Tibial artery (tissue), 4 donors: ENCODE data around the gene LAMB2.

Experiments
- DNase-seq, 2 donors: peaks; one replicate each; pipeline ENCODE4 v3.0.0-alpha.2; 2019
- H3K27ac ChIP-seq, 2 donors: fragments of 200-600 bp; sonication (generic) in 1 of 2; 1 replicate in 1 of 2; 2 replicates in 1 of 2; pipeline ENCODE4 v1.5.1; 2018 to 2019; ENCODE audit warnings: mild to moderate bottlenecking in 1 of 2
- H3K27me3 ChIP-seq, 2 donors: fragments of 200-600 bp; sonication (generic) in 1 of 2; one replicate each; pipeline versions ENCODE4 v1.5.1 to v1.6.0; 2016 to 2019
- H3K36me3 ChIP-seq, 3 donors: fragments of 200-600 bp; sonication (generic) in 2 of 3; one replicate each; pipeline ENCODE4 v1.5.1; 2016 to 2019; ENCODE audit warnings: mild to moderate bottlenecking in 2 of 3
- H3K4me1 ChIP-seq, 4 donors: fragments of 200-600 bp; sonication (generic) in 2 of 4; 1 replicate in 3 of 4; 2 replicates in 1 of 4; pipeline ENCODE4 v1.5.1; 2016 to 2019
- H3K4me3 ChIP-seq, 2 donors: fragments of 200-600 bp; sonication (generic) in 1 of 2; 1 replicate in 1 of 2; 2 replicates in 1 of 2; pipeline ENCODE4 v1.5.1; 2018 to 2019; ENCODE audit warnings: mild to moderate bottlenecking in 2 of 2
- H3K9me3 ChIP-seq, 3 donors: fragments of 200-600 bp; sonication (generic) in 1 of 3; one replicate each; pipeline ENCODE4 v1.5.1; 2016 to 2019
- intact Hi-C: fragments of 100-400 bp; cut with DNase I; formaldehyde crosslinking; loops from one replicate; pipeline ENCODE4 v1.15.0; 2023; ENCODE audit warnings: low total_unique reads
- TF ChIP-seq, protein P1 (sequence below), 2 experiments: fragments of 200-600 bp in 1 of 2; fragments of 450-650 bp in 1 of 2; IDR thresholded peaks; one replicate each; pipeline ENCODE4 v1.5.1; 2017 to 2019; ENCODE audit warnings: antibody characterized with exemption in 2 of 2, mild to moderate bottlenecking in 1 of 2, moderate library complexity in 1 of 2

Gene LAMB2

DNA sequence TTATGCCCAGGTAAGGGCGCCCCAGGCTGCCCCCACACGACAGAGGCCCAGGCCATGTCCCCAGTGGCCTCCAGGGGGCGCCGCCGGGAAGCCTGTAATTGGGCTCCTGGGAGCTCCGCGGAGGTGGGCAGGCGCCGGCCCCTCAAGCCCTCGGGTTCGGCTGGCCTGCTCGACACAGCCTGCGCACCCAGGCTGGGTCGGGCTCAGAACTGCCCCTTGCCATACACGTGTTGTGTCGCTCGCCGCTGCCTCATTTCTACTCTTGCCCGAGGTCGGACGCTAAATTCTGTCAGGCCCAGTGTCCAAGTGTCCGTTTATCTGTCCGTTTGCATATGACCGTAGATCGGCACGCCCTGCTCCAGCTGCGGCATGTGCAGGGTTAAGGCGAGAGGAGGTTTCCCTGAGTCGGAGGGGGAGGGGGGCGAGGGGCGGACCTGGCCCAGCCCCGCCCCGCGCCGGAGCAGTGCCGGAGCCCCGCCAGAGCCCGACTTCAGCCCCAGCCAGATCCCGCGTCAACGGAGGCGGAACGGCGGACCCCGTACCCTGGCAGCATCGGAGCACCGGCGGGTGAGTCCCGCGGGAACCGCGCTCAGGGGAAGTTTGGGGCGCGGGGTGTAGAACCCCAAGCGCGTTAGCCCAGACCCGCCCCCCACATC, 38.4 kb upstream of the LAMB2 start, which contains the start of gene KLHDC8B:
Gene KLHDC8B (plus strand): TSS at position 480 of the 656 bp plus-strand sequence. CDS start 1,172 bp downstream, outside the sequence.
- H3K4me3 ChIP-seq: peak within 1 kb of the TSS; percentile 85 to 88
- no peaks in the 10 kb centered on the region for H3K9me3 ChIP-seq
- peak within 1 kb of the TSS; percentile 91 to 97 for H3K27ac ChIP-seq
- peak; percentile 81 to 91 for DNase-seq
- H3K4me1 ChIP-seq: peaks cover 0 to 51% (median 44%) of the 10 kb centered on the region in 4 donors
- H3K36me3 ChIP-seq: peaks cover 8 to 23% (median 17%) of the 10 kb centered on the region in 3 donors
- intact Hi-C loops: loop anchor here (5.0 to 10.0 kb wide), 3 partner anchors 106 to 281 kb away; partner anchors contain the start of gene C3orf62
- H3K27me3 ChIP-seq: no peaks in the 10 kb centered on the region
- TF ChIP-seq, protein P1, sequence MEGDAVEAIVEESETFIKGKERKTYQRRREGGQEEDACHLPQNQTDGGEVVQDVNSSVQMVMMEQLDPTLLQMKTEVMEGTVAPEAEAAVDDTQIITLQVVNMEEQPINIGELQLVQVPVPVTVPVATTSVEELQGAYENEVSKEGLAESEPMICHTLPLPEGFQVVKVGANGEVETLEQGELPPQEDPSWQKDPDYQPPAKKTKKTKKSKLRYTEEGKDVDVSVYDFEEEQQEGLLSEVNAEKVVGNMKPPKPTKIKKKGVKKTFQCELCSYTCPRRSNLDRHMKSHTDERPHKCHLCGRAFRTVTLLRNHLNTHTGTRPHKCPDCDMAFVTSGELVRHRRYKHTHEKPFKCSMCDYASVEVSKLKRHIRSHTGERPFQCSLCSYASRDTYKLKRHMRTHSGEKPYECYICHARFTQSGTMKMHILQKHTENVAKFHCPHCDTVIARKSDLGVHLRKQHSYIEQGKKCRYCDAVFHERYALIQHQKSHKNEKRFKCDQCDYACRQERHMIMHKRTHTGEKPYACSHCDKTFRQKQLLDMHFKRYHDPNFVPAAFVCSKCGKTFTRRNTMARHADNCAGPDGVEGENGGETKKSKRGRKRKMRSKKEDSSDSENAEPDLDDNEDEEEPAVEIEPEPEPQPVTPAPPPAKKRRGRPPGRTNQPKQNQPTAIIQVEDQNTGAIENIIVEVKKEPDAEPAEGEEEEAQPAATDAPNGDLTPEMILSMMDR (IDR thresholded peaks at IDR 0.05): peak; percentile 93 to 97

DNA sequence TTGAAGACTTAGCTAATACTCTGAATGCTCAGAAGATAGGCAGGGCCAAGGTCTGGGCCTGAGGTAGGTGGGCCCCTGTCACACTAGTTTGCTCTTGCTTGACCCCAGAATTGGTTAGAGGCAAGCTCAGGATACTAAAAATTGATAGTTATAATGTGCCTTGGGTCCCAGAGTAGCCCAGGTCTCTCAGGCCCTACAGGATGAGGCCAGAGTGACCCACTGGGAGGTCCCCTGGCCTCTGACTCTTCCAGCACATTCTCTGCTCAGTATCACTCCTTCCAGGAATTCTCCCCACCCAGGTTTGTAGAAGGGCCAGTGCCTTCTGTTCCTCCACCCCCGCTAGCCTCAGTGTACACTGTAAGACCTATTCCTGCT, 37.9 kb upstream of the LAMB2 start:
- TF ChIP-seq, protein P1 (IDR thresholded peaks at IDR 0.05): no peak
- H3K36me3 ChIP-seq: peaks cover 8 to 18% (median 12%) of the 10 kb centered on the region in 3 donors
- peak overlapping the region; percentile 85 to 88 for H3K4me3 ChIP-seq
- no peak for DNase-seq
- H3K9me3 ChIP-seq: no peaks in the 10 kb centered on the region
- intact Hi-C loops: loop anchor here (5.0 to 10.0 kb wide), 3 partner anchors 107 to 282 kb away; partner anchors contain the start of gene C3orf62
- H3K27ac ChIP-seq: peak overlapping the region; percentile 91 to 97
- H3K27me3 ChIP-seq: no peaks in the 10 kb centered on the region
- peaks cover 0 to 52% (median 44%) of the 10 kb centered on the region in 4 donors for H3K4me1 ChIP-seq

DNA sequence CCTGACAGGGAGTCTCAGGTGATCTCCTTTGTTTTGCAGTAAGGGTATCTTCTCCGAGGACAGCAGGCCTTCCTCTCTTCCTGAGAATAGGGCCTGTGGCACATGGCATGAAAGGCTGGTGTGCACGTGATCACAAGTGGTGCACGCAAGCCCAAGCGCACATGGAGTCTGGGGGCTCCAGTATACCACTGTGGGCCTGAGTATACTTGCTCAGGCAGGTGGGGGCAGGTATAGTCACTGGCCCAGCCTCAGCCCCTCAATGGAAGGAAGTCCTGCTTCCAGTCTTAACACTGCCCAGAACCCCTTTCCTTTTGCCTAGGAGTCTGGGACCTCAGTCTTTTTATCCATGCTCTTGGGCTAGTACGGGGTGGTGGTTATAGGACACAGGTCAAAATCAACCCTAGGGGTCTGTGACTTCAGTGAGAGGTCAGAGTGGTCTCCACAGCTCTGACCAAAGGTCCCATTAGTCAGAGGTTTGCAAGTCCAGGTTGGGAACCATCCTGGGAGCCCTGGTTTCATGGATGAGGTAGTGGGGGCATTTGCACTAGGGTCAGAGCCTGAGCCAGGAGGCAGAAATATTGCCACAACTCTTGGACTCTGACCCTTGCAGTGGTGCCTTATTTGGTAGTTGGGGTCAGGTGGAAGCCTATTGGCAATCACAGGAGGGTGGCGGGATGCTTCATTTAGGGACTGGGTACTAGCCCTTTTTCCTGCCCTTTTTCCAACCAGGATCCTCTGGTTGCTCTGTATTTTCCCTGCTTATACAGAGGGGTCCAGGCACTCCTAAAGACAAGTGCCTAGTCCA, 34.1 kb upstream of the LAMB2 start:
- Histone ChIP-seq H3K4me1 (peaks cover 0 to 33% (median 28%) of the 10 kb centered on the region in 4 donors), H3K36me3 (peaks cover 7 to 23% (median 23%) of the 10 kb centered on the region in 3 donors), H3K4me3 (peak overlapping the region; percentile 72 to 89), H3K27me3 (no peaks in the 10 kb centered on the region), H3K27ac (peak overlapping the region; percentile 86 to 94), H3K9me3 (no peaks in the 10 kb centered on the region)
- no peak for DNase-seq
- intact Hi-C loops: no loop called here
- TF ChIP-seq, protein P1 (IDR thresholded peaks at IDR 0.05): no peak

DNA sequence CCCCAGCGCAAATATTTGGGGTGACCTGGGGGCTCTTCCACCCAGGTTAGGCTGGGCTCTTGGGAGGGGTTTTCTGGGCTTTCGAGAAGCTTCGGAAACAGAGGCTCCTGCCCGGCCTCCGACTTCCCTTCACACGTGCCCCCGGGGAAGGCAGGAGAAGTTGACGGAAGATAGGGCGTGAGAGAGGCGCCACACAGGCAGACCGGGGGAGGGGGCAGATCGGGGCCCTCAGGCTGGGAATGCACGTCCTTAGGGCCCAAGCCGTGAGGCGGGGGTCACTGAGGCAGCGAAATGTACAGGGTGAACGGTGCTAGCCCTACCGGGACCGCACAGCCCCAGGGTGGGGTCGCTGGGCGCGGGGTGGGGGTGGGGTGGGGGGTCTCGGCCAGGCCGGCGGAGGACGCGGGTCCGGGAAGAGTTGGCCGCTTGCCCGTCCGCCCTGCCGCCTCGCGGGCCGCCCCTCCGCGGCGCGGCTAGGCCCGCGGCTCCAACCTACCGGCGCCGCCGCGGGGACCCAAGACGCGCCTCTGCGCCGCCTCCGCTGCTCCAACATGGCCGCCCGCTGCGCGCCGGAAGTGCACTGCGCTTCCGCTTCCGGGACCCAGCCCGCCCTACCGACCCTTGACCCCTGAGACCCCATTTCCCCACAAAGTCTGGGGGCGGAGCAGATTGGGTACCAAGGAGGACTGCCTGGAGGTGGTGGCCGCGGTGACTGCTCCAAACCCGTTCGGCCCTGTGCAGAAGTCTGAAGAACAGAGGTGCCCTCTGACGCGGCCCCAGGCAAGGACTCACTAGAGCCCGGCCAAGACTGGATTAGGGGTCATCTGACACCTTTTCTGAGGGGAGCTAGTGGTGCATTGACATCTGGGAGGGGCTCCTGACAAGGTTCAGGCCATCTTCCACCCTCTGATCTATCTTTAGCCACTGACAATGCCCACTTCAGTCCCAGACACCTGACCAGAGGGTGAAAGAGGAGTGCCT, 33.2 kb upstream of the LAMB2 start, which contains the start of gene CCDC71:
Gene CCDC71 (minus strand): TSS at position 561 of the 981 bp plus-strand sequence. CDS start 2,123 bp downstream, outside the sequence.
- peak within 1 kb of the TSS; percentile 86 to 94 for H3K27ac ChIP-seq
- intact Hi-C loops: no loop called here
- DNase-seq: peak; percentile 56 to 82

More for the DNA sequence above, 33.2 kb upstream of the LAMB2 start, which contains the start of gene CCDC71:
- Histone ChIP-seq H3K36me3 (peaks cover 7 to 32% (median 29%) of the 10 kb centered on the region in 3 donors), H3K4me1 (peaks cover 0 to 29% (median 26%) of the 10 kb centered on the region in 4 donors), H3K9me3 (no peaks in the 10 kb centered on the region), H3K27me3 (no peaks in the 10 kb centered on the region), H3K4me3 (peak within 1 kb of the TSS; percentile 72 to 89)
- TF ChIP-seq, protein P1 (IDR thresholded peaks at IDR 0.05): no peak
